CD4-positive, alpha-beta memory T cell (primary cell): Measurements from ENCODE around the gene IL17RE. TPM values are rescaled to one million over a fixed set of nuclear protein-coding genes. Genes with fewer than 3 reads are reported as not detected.
"Not testable (repeated sequence)": the region's sequence is repeated elsewhere in the genome, so short reads cannot be mapped to it uniquely, and the experiment has no call there.

Experiments
- CTCF ChIA-PET: fragments of 350-600 bp; sonication (Branson Sonifier 250); formaldehyde crosslinking; loops from one replicate; lab custom pipeline; 2021; ENCODE audit warnings: inconsistent platforms; ENCODE audit not compliant: partially characterized antibody; lab: Charles Lee
- POLR2A ChIA-PET: fragments of 350-600 bp; sonication (Branson Sonifier 250); formaldehyde crosslinking; loops from one replicate; lab custom pipeline; 2021; ENCODE audit not compliant: partially characterized antibody; lab: Charles Lee
- DNase-seq, 5 donors: peaks; one replicate each; pipeline versions ENCODE4 v3.0.0 to v3.0.0-alpha.2; 2020 to 2022; ENCODE audit warnings: mixed read lengths in 1 of 5
- H3K27ac ChIP-seq: one replicate; pipeline ENCODE4 v1.7.0; 2013; ENCODE audit warnings: low read depth, low read length
- H3K27me3 ChIP-seq: 2 replicates; pipeline ENCODE4 v1.7.0; 2013; ENCODE audit warnings: mild to moderate bottlenecking, low read length, moderate library complexity; ENCODE audit not compliant: insufficient read depth
- H3K36me3 ChIP-seq: 2 replicates; pipeline ENCODE4 v1.7.0; 2013; ENCODE audit warnings: mild to moderate bottlenecking, low read length, moderate library complexity; ENCODE audit not compliant: insufficient read depth
- H3K4me1 ChIP-seq: 2 replicates; pipeline ENCODE4 v1.7.0; 2013; ENCODE audit warnings: mild to moderate bottlenecking, low read length, moderate library complexity; ENCODE audit not compliant: insufficient read depth
- H3K4me3 ChIP-seq, 2 donors: one replicate each; pipeline ENCODE4 v1.7.0; 2013; ENCODE audit warnings: low read length in 2 of 2, mild to moderate bottlenecking in 1 of 2
- H3K9me3 ChIP-seq, 2 donors: one replicate each; pipeline ENCODE4 v1.7.0; 2013; ENCODE audit warnings: low read length in 2 of 2, control low read depth in 1 of 2; ENCODE audit not compliant: control insufficient read depth in 1 of 2
- H3K27ac Mint-ChIP-seq, 7 donors: one replicate each; pipeline ENCODE4 v1.8.0; 2020 to 2021; ENCODE audit warnings: mixed read lengths in 7 of 7, mild to moderate bottlenecking in 6 of 7, inconsistent platforms in 3 of 7, moderate library complexity in 3 of 7
- H3K27me3 Mint-ChIP-seq, 2 donors: one replicate each; pipeline ENCODE4 v1.8.0; 2020 to 2021; ENCODE audit warnings: mixed read lengths in 2 of 2
- H3K36me3 Mint-ChIP-seq, 2 donors: one replicate each; pipeline ENCODE4 v1.8.0; 2020 to 2021; ENCODE audit warnings: mixed read lengths in 2 of 2, inconsistent platforms in 1 of 2, mild to moderate bottlenecking in 1 of 2
- H3K4me1 Mint-ChIP-seq, 4 donors: one replicate each; pipeline ENCODE4 v1.8.0; 2020 to 2021; ENCODE audit warnings: mixed read lengths in 4 of 4, mild to moderate bottlenecking in 1 of 4
- H3K4me3 Mint-ChIP-seq, 8 donors: one replicate each; pipeline ENCODE4 v1.8.0; 2020 to 2021; ENCODE audit warnings: mixed read lengths in 8 of 8, mild to moderate bottlenecking in 7 of 8, moderate library complexity in 6 of 8, inconsistent platforms in 3 of 8
- H3K9me3 Mint-ChIP-seq, 8 donors: one replicate each; pipeline ENCODE4 v1.8.0; 2020 to 2021; ENCODE audit warnings: mixed read lengths in 8 of 8, mild to moderate bottlenecking in 5 of 8, inconsistent platforms in 3 of 8, moderate library complexity in 1 of 8
- intact Hi-C: fragments of 100-400 bp; cut with micrococcal nuclease; formaldehyde crosslinking; loops from one replicate; pipeline ENCODE4 v1.15.1; 2023
- polyA plus RNA-seq, 2 donors: library from polyadenylated mRNA; unstranded; fragments of 300-500 nt; fragmentation: Illumina TruSeq; gene quantifications; one replicate each; pipeline ENCODE4 v1.2.3, GENCODE V29; 2021
- total RNA-seq, 2 experiments: library from RNA; stranded (reverse); gene quantifications; one replicate each; pipeline ENCODE4 v1.2.3, GENCODE V29; 2021

IL17RE gene
- total and polyA plus RNA-seq, 4 experiments from 2014 or later = 0.65 to 2.4 (median 1.6) TPM

- Histone ChIP-seq H3K27me3 (no peaks in the 10 kb centered on the region), H3K4me1 (no peaks in the 10 kb centered on the region), H3K36me3 (no peaks in the 10 kb centered on the region), H3K4me3 (no peak overlapping the region), H3K27ac (no peak overlapping the region), H3K9me3 (no peaks in the 10 kb centered on the region)
- ChIA-PET POLR2A (no interaction called here), CTCF (no interaction called here)
- Mint-ChIP-seq H3K9me3 (no peaks in the 10 kb centered on the region), H3K27ac (no peak overlapping the region), H3K36me3 (no peaks in the 10 kb centered on the region), H3K4me3 (no peak overlapping the region), H3K4me1 (peaks cover 0 to 2% (median 0%) of the 10 kb centered on the region in 4 donors), H3K27me3 (no peaks in the 10 kb centered on the region)
- intact Hi-C loops = no loop called here
- DNase-seq = no peak
Measured at GRCh38 chr3:9870978-9871377, 31.7 kb upstream of the IL17RE start.

DNA sequence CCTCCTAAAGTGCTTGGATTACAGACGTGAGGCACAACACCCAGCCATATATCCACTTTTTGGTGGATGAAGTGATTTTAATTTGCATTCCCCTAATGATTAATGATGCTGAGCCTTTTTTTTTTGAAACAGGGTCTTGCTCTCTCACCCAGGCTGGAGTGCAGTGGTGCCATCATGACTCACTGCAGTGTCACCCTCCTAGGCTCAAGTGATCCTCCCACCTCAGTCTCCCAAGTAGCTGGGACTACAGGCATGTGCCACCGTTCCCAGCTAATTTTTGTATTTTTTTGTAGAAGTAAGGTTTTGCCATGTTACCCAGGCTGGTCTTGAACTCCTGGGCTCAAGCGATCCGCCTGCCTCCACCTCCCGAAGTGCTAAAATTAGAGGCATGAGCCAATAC, 30.6 kb upstream of the IL17RE start:
- H3K4me1 Mint-ChIP-seq, CTCF ChIA-PET, H3K27me3 Mint-ChIP-seq, H3K4me1 ChIP-seq, POLR2A ChIA-PET, H3K27ac Mint-ChIP-seq, H3K27ac ChIP-seq, H3K4me3 ChIP-seq, H3K36me3 Mint-ChIP-seq, H3K4me3 Mint-ChIP-seq, H3K27me3 ChIP-seq, DNase-seq, H3K9me3 Mint-ChIP-seq, intact Hi-C loops, H3K9me3 ChIP-seq, H3K36me3 ChIP-seq: not testable (repeated sequence)

- H3K4me3 ChIP-seq = no peak overlapping the region
- H3K27me3 Mint-ChIP-seq = no peaks in the 10 kb centered on the region
- H3K27ac Mint-ChIP-seq = no peak overlapping the region
- no peaks in the 10 kb centered on the region for H3K36me3 ChIP-seq
- H3K27me3 ChIP-seq = no peaks in the 10 kb centered on the region
- H3K27ac ChIP-seq = no peak overlapping the region
- H3K4me3 Mint-ChIP-seq = no peak overlapping the region
- CTCF ChIA-PET = interaction anchor here (0.5 kb wide), 1 partner anchor 177 kb away, joined by 3 read pairs; no protein-coding TSS in a partner anchor
- peaks cover 0 to 2% (median 0%) of the 10 kb centered on the region in 4 donors for H3K4me1 Mint-ChIP-seq
- no peaks in the 10 kb centered on the region for H3K9me3 ChIP-seq
- POLR2A ChIA-PET = no interaction called here
- intact Hi-C loops = no loop called here
- no peak for DNase-seq
- no peaks in the 10 kb centered on the region for H3K9me3 Mint-ChIP-seq
- no peaks in the 10 kb centered on the region for H3K36me3 Mint-ChIP-seq
- no peaks in the 10 kb centered on the region for H3K4me1 ChIP-seq
Measured at GRCh38 chr3:9875448-9875847, 27.2 kb upstream of the IL17RE start.

- H3K4me1 ChIP-seq, H3K4me1 Mint-ChIP-seq, H3K27me3 Mint-ChIP-seq, CTCF ChIA-PET, H3K36me3 Mint-ChIP-seq, H3K4me3 ChIP-seq, H3K4me3 Mint-ChIP-seq, DNase-seq, H3K27ac Mint-ChIP-seq, H3K36me3 ChIP-seq, H3K27me3 ChIP-seq, intact Hi-C loops, H3K9me3 Mint-ChIP-seq, H3K27ac ChIP-seq, H3K9me3 ChIP-seq, POLR2A ChIA-PET: not testable (repeated sequence)
Measured at GRCh38 chr3:9876255-9876654, 26.4 kb upstream of the IL17RE start.

- CTCF ChIA-PET = no interaction called here
- Mint-ChIP-seq H3K4me1 (peaks cover 0 to 2% (median 0%) of the 10 kb centered on the region in 4 donors), H3K27ac (no peak overlapping the region), H3K4me3 (no peak overlapping the region), H3K9me3 (no peaks in the 10 kb centered on the region), H3K36me3 (no peaks in the 10 kb centered on the region), H3K27me3 (no peaks in the 10 kb centered on the region)
- intact Hi-C loops = no loop called here
- Histone ChIP-seq H3K27me3 (no peaks in the 10 kb centered on the region), H3K9me3 (no peaks in the 10 kb centered on the region), H3K4me1 (no peaks in the 10 kb centered on the region), H3K36me3 (no peaks in the 10 kb centered on the region), H3K27ac (no peak overlapping the region), H3K4me3 (no peak overlapping the region)
- POLR2A ChIA-PET = no interaction called here
- DNase-seq = no peak
Measured at GRCh38 chr3:9876991-9877390, 25.7 kb upstream of the IL17RE start.

DNA sequence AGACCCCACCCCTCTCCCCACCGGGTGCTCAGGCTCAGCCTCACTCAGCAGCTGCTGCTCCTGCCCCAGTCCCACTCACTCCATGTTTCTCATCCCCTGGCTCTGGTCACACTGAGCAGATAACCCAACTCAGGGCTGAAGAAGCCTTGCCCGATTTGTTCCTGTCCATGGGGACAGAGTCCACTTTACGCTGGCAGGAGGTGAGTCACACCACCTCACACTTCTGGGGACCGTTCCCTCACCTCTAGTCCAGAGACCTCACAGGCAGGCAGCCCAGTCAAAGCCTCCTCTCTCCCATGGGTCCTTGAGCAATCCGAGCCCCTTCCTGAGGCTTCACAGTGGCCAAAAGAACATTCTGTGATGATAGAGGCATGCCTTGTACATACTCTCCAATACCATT, 23.9 kb upstream of the IL17RE start:
- ChIA-PET POLR2A (no interaction called here), CTCF (no interaction called here)
- Histone ChIP-seq H3K4me3 (no peak overlapping the region), H3K4me1 (no peaks in the 10 kb centered on the region), H3K9me3 (no peaks in the 10 kb centered on the region), H3K36me3 (no peaks in the 10 kb centered on the region), H3K27me3 (no peaks in the 10 kb centered on the region), H3K27ac (no peak overlapping the region)
- no peaks in the 10 kb centered on the region for H3K27me3 Mint-ChIP-seq
- peaks cover 0 to 2% (median 0%) of the 10 kb centered on the region in 4 donors for H3K4me1 Mint-ChIP-seq
- no peaks in the 10 kb centered on the region for H3K9me3 Mint-ChIP-seq
- H3K4me3 Mint-ChIP-seq = no peak overlapping the region
- peak overlapping the region in 1 of 7 donors; percentile 42 for H3K27ac Mint-ChIP-seq
- no peak for DNase-seq
- intact Hi-C loops = no loop called here
- no peaks in the 10 kb centered on the region for H3K36me3 Mint-ChIP-seq

GRCh38 chr3:9879830-9880549, 22.7 kb upstream of the IL17RE start, which contains the start of gene CIDEC:
Gene CIDEC, minus strand, starts transcription at chr3:9880253. Its CDS starts 1,767 bp downstream, at chr3:9878486.
- DNase-seq = no peak
- Histone ChIP-seq H3K4me3 (no peak within 1 kb of the TSS), H3K9me3 (no peaks in the 10 kb centered on the region), H3K27ac (no peak within 1 kb of the TSS), H3K4me1 (no peaks in the 10 kb centered on the region), H3K27me3 (no peaks in the 10 kb centered on the region), H3K36me3 (no peaks in the 10 kb centered on the region)
- Mint-ChIP-seq H3K27me3 (peaks cover 0 to 2% of the 10 kb centered on the region in 2 donors), H3K9me3 (no peaks in the 10 kb centered on the region), H3K4me1 (peaks cover 0 to 2% (median 0%) of the 10 kb centered on the region in 4 donors), H3K4me3 (no peak within 1 kb of the TSS), H3K27ac (peak within 1 kb of the TSS in 1 of 7 donors; percentile 15), H3K36me3 (no peaks in the 10 kb centered on the region)
- CTCF ChIA-PET = no interaction called here
- POLR2A ChIA-PET = interaction anchor here (1.5 kb wide), 1 partner anchor 11 kb away, joined by 4 read pairs; the partner anchor contains the start of gene JAGN1
- intact Hi-C loops = no loop called here
